Omental fat pad (tissue), 4 donors: Measurements from ENCODE around the gene COL6A2. TPM values are rescaled to one million over a fixed set of nuclear protein-coding genes. Genes with fewer than 3 reads are reported as not detected.

Source experiments
- ATAC-seq: fragments of 150-250 bp; one replicate; pipeline ENCODE4 v1.9.1; 2016; ENCODE audit warnings: mild to moderate bottlenecking, moderate library complexity; ENCODE audit not compliant: low FRiP score
- DNase-seq: peaks from one replicate; pipeline ENCODE4 v3.0.0-alpha.2; 2019; ENCODE audit warnings: low spot score
- CTCF ChIP-seq, 3 donors: fragments of 450-650 bp; IDR thresholded peaks; one replicate each; pipeline ENCODE4 v1.5.1; 2016 to 2017; ENCODE audit warnings: antibody characterized with exemption in 3 of 3, mild to moderate bottlenecking in 3 of 3, moderate library complexity in 2 of 3
- total RNA-seq, 4 donors: library from RNA; depleted of rRNA; stranded (reverse); fragments of >200 nt; gene quantifications; one replicate each; pipeline ENCODE4 v1.1.0, GENCODE V29; 2016

The COL6A2 gene
- total RNA-seq, 4 donors from 2014 or later = 480 to 1,153 (median 616) TPM

GRCh38 chr21:46157396-46157986, 59.6 kb downstream of the COL6A2 start:
- peak; percentile 17 for DNase-seq

GRCh38 chr21:46157987-46158451, 60.1 kb downstream of the COL6A2 start:
- TF ChIP-seq CTCF (IDR thresholded peaks at IDR 0.05) = no peak
- DNase-seq (peak; percentile 18), ATAC-seq (no peak)

More at GRCh38 chr21:46157396-46157986, 59.6 kb downstream of the COL6A2 start:
- no peak for TF ChIP-seq CTCF (IDR thresholded peaks at IDR 0.05)
- ATAC-seq = no peak

DNA sequence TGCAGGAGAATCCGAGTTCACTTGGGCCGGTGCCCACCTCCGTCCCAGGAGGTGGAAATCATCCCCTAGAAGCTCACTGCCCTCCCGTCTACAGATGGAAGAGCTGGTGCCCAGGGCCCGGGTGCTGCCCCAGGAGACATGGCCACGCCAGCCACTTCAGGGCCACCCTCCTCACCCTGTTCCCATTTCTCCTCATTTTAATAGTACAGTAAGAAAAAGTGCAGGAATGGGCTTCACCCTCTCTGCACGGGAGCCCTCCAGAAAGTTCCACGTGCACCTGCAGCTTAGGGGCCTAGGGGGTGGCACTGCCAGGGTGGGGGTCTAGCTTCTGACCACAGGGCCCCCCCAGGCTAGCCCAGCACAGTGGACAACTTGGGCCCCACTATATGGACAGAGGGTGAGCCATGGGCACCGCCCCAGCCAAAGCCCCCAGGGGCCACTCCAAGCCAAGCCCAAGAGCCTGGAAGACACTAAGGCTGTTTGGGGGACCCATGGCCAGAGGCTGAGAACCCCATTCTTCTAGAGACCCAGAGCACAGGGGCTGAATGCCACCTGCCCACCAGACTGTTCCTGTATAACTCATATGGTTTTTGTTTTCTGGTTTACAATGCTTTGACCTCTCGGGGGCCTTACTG, 60.9 kb downstream of the COL6A2 start:
- no peak for TF ChIP-seq CTCF (IDR thresholded peaks at IDR 0.05)
- no peak for ATAC-seq
- DNase-seq = peak; percentile 16

- DNase-seq (peak; percentile 13), ATAC-seq (no peak)
- no peak for TF ChIP-seq CTCF (IDR thresholded peaks at IDR 0.05)
Measured at GRCh38 chr21:46159390-46159789, 61.5 kb downstream of the COL6A2 start.

DNA sequence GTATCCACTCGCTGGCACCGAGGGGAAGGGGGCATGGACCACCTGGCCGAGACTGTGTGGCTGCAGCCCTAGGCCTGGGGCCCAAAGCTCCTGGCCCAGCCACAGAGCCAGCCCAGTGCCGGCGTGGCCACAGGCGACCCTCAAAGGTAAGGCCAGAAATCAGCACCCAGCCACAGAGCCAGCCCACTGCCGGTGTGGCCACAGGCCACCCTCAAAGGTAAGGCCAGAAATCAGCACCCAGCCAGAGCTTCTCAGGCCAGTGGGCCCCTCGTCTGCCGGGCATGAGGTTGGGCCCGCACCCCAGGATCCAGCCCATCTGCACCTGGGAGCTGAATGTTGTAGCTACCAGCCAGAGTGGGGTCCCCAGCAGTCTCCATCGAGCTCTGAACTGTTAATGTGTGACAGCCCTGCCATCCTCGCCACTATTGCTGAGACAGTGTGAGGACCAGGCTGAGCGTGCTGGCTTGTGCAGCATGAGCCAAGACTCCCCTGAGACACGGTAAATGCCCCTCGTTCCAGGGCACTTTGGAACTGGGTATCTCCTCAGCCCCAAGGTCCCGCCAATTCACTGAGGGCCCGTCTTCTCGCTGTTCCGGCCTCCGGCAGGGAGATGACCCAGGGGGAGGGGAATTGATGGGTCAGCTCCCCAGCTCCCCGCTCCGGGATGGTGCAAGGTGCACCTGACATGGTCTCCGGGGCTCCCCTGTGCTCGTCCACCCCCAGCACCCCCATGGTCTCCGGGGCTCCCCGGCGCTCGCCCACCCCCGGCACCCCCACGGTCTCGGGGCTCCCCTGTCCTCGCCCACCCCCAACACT, 62.1 kb downstream of the COL6A2 start:
- ATAC-seq (no peak), DNase-seq (peak; percentile 16)
- no peak for TF ChIP-seq CTCF (IDR thresholded peaks at IDR 0.05)

- DNase-seq = peak; percentile 17
Measured at GRCh38 chr21:46160657-46160906, 62.7 kb downstream of the COL6A2 start.

More at GRCh38 chr21:46160657-46160906, 62.7 kb downstream of the COL6A2 start:
- TF ChIP-seq CTCF (IDR thresholded peaks at IDR 0.05) = no peak
- ATAC-seq = no peak
